GM12878 (cell line): ENCODE data around the gene PPIP5K2. TPM values are rescaled to one million over a fixed set of nuclear protein-coding genes. Genes with fewer than 3 reads are reported as not detected.

Source experiments
- ATAC-seq: fragments of 200-7000 bp; cut with Tn5 transposase; 3 replicates; pipeline ENCODE4 v1.9.1; 2020; ENCODE audit warnings: mild to moderate bottlenecking, moderate library complexity
- BruUV-seq: library from RNA; stranded (reverse); fragments of 400-500 nt; replicated peaks from 2 replicates; lab custom pipeline; 2021; lab: Mats Ljungman, UMichigan
- CTCF ChIA-PET: fragments of 300-600 bp; sonication (Branson Sonifier 250); formaldehyde crosslinking; extraction: SDS; loops from one replicate; lab custom pipeline; 2021; ENCODE audit warnings: inconsistent platforms; lab: Yijun Ruan, JAX
- POLR2A ChIA-PET: fragments of 350-600 bp; formaldehyde crosslinking; extraction: SDS; loops from one replicate; lab custom pipeline; 2021; ENCODE audit warnings: inconsistent platforms; lab: Charles Lee
- RAD21 ChIA-PET: fragments of 300-600 bp; sonication (Branson Sonifier 250); formaldehyde crosslinking; loops from one replicate; lab custom pipeline; 2023; ENCODE audit warnings: antibody characterized with exemption; ENCODE audit not compliant: unreplicated experiment; lab: Charles Lee
- SMC1A ChIA-PET: fragments of 300-600 bp; sonication (Branson Sonifier 250); formaldehyde crosslinking; loops from one replicate; lab custom pipeline; 2023; ENCODE audit not compliant: unreplicated experiment, uncharacterized antibody; lab: Charles Lee
- DNase-seq: peaks from one replicate; pipeline ENCODE4 v3.0.0-alpha.2; 2011; ENCODE audit warnings: low read depth, low spot score
- FAIRE-seq: peaks from 3 replicates; lab custom pipeline; 2011; peaks lifted over from hg19 to GRCh38; lab: Jason Lieb, UNC
- H2AFZ ChIP-seq: 2 replicates; pipeline ENCODE4 v1.6.0; 2011; ENCODE audit warnings: low read depth, low read length, control low read depth; ENCODE audit not compliant: control insufficient read depth
- H3K27ac ChIP-seq: 2 replicates; pipeline ENCODE4 v1.5.1; 2011; ENCODE audit warnings: control low read depth; ENCODE audit not compliant: control insufficient read depth, insufficient read depth
- H3K27me3 ChIP-seq, 2 experiments: replicated peaks in 1 of 2; 2 replicates each; pipeline versions ENCODE4 v1.6.0 to v1.6.1; 2011; ENCODE audit warnings: low read length in 1 of 2; ENCODE audit not compliant: control insufficient read depth in 2 of 2, insufficient read depth in 2 of 2
- H3K36me3 ChIP-seq, 2 experiments: 2 replicates each; pipeline ENCODE4 v1.5.1; 2011; ENCODE audit warnings: low read length in 1 of 2; ENCODE audit not compliant: control insufficient read depth in 2 of 2, insufficient read depth in 2 of 2
- H3K4me1 ChIP-seq: 2 replicates; pipeline ENCODE4 v1.6.1; 2011; ENCODE audit warnings: mild to moderate bottlenecking, low read length, moderate library complexity, mixed read lengths; ENCODE audit not compliant: control insufficient read depth, insufficient read depth
- H3K4me2 ChIP-seq: 2 replicates; pipeline ENCODE4 v1.6.0; 2011; ENCODE audit warnings: control low read depth; ENCODE audit not compliant: control insufficient read depth, insufficient read depth
- H3K4me3 ChIP-seq: fragments of 200-600 bp; sonication (generic); 2 replicates; pipeline ENCODE4 v1.5.1; 2016
- H3K79me2 ChIP-seq: 2 replicates; pipeline ENCODE4 v1.6.0; 2011; ENCODE audit warnings: low read length; ENCODE audit not compliant: control insufficient read depth, insufficient read depth
- H3K9ac ChIP-seq: 2 replicates; pipeline ENCODE4 v1.8.0; 2011; ENCODE audit warnings: low read length, control low read depth, mixed read lengths; ENCODE audit not compliant: control insufficient read depth, insufficient read depth
- H3K9me3 ChIP-seq: replicated peaks from 3 replicates; pipeline ENCODE4 v1.5.1; 2011; ENCODE audit warnings: mild to moderate bottlenecking, low read length; ENCODE audit not compliant: control insufficient read depth, insufficient read depth
- H4K20me1 ChIP-seq: 2 replicates; pipeline ENCODE4 v1.6.0; 2011; ENCODE audit not compliant: control insufficient read depth, insufficient read depth
- CBX3 ChIP-seq: fragments of 200-600 bp; sonication (generic); IDR thresholded peaks from 2 replicates; pipeline ENCODE4 v1.6.1; 2016; ENCODE audit warnings: low read depth, borderline replicate concordance
- EP300 ChIP-seq, 2 experiments: fragments of 150-350 bp in 1 of 2; IDR thresholded peaks; 2 replicates each; pipeline ENCODE4 v1.6.1; 2011 to 2012; ENCODE audit warnings: low read depth in 2 of 2, low read length in 2 of 2, borderline replicate concordance in 1 of 2, improper control_type of control experiment in 1 of 2, inconsistent platforms in 1 of 2; ENCODE audit not compliant: control insufficient read depth in 1 of 2
- NFYB ChIP-seq: IDR thresholded peaks from 2 replicates; pipeline ENCODE4 v1.6.1; 2011; ENCODE audit warnings: low read depth, mild to moderate bottlenecking, low read length, improper control_type of control experiment, moderate library complexity; ENCODE audit not compliant: insufficient read depth
- POLR2AphosphoS2 ChIP-seq: IDR thresholded peaks from 2 replicates; pipeline ENCODE4 v1.6.1; 2011; ENCODE audit warnings: low read depth, mild to moderate bottlenecking, low read length, improper control_type of control experiment, moderate library complexity
- RBBP5 ChIP-seq: fragments of 200-600 bp; sonication (generic); conservative IDR thresholded peaks from 2 replicates; pipeline ENCODE4 v1.6.1; 2016
- RELA ChIP-seq: fragments of 450-650 bp; IDR thresholded peaks from 2 replicates; pipeline ENCODE4 v1.8.0; 2014; ENCODE audit warnings: borderline replicate concordance; ENCODE audit not compliant: partially characterized antibody
- RUNX3 ChIP-seq: IDR thresholded peaks from 2 replicates; pipeline ENCODE4 v1.6.1; 2012; ENCODE audit warnings: low read length, inconsistent platforms
- SUPT20H ChIP-seq: IDR thresholded peaks from 2 replicates; pipeline ENCODE4 v1.6.1; 2011; ENCODE audit warnings: low read depth, mild to moderate bottlenecking, low read length, moderate library complexity, borderline replicate concordance; ENCODE audit not compliant: control insufficient read depth
- TCF12 ChIP-seq: IDR thresholded peaks from 2 replicates; pipeline ENCODE4 v1.6.1; 2011; ENCODE audit warnings: low read depth, mild to moderate bottlenecking, low read length
- in situ Hi-C: fragments of 300-500 bp; cut with MboI; formaldehyde crosslinking; loops from 9 replicates; pipeline ENCODE4 v1.14.3; 2018; ENCODE audit warnings: mixed read lengths
- intact Hi-C: fragments of 100-400 bp; cut with micrococcal nuclease; formaldehyde crosslinking; loops from one replicate; pipeline ENCODE4 v1.14.2; 2022; ENCODE audit not compliant: unreplicated experiment
- polyA plus RNA-seq, 11 experiments: library from polyadenylated mRNA; depleted of rRNA in 4 of 11; unstranded in 6 of 11; stranded (reverse) in 5 of 11; fragments of >200 nt; fragmentation: Nextera tagmentation in 4 of 11; fragmentation: Illumina TruSeq in 1 of 11; extraction: Ambion mirVana in 4 of 11; extraction: Trizol in 1 of 11; gene quantifications; 1 replicate in 1 of 11; 2 replicates in 10 of 11; pipeline versions ENCODE4 v1.2.1 to v1.2.3, GENCODE V29; 2011 to 2016; ENCODE audit warnings: inconsistent platforms in 2 of 11, missing spikeins in 2 of 11, low read depth in 1 of 11
- total RNA-seq, 4 experiments: library from RNA; depleted of rRNA in 3 of 4; stranded (reverse); fragments of >200 nt in 3 of 4; fragmentation: Illumina TruSeq in 1 of 4; extraction: Trizol in 1 of 4; gene quantifications; 2 replicates each; pipeline versions ENCODE4 v1.2.1 to v1.2.3, GENCODE V29; 2013 to 2021
- TF ChIP-seq, protein P1 (sequence below): IDR thresholded peaks from 2 replicates; pipeline ENCODE4 v1.6.1; 2012; ENCODE audit warnings: low read depth, low read length, improper control_type of control experiment
- TF ChIP-seq, protein P2 (sequence below): IDR thresholded peaks from 2 replicates; pipeline ENCODE4 v1.6.1; 2012; ENCODE audit warnings: improper control_type of control experiment, low read depth, low read length; ENCODE audit not compliant: insufficient replicate concordance
- TF ChIP-seq, protein P3 (sequence below): IDR thresholded peaks from 2 replicates; pipeline ENCODE4 v1.6.1; 2012; ENCODE audit warnings: low read depth, low read length, improper control_type of control experiment
- TF ChIP-seq, protein P4 (sequence below): fragments of 450-650 bp; IDR thresholded peaks from 2 replicates; pipeline ENCODE4 v1.6.1; 2016; ENCODE audit warnings: mild to moderate bottlenecking

The PPIP5K2 gene
- total and polyA plus RNA-seq, 10 of the 15 experiments (the other 5 are each of a cell fraction or from before 2014, with no cell fraction given), result 27.7 to 87.3 (median 58.6) TPM

DNA sequence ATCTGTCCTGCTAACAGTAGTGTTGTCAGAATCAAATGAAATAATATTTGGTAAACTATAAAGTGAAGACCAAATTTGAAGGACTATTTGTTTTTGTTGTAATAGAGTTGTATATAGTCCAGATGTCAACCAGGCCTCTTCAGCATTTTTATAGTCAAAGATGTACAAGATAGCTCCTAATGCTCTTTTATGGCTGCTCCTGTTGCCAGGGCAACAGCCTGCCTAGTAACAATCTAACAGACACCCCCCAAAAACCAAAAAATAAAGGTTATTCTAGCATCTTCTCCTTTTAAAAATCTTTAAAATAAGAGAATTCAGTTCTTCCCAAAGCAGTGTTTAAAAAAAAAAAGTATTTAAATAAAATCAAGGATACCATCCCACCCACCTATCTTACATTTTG lies 89.0 kb downstream of the PPIP5K2 start:
- Histone ChIP-seq H3K36me3 (no peaks in the 10 kb centered on the region; a peak in 1 of 4 replicates), H3K4me3 (no peak overlapping the region), H3K4me2 (no peak overlapping the region), H3K9me3 (no peaks in the 10 kb centered on the region), H3K79me2 (no peaks in the 10 kb centered on the region), H3K4me1 (no peaks in the 10 kb centered on the region), H3K27ac (no peak overlapping the region), H3K9ac (no peak overlapping the region), H2AFZ (no peak overlapping the region), H3K27me3 (no peaks in the 10 kb centered on the region), H4K20me1 (no peaks in the 10 kb centered on the region)
- CTCF ChIA-PET, result interaction anchor here (0.9 to 1.9 kb wide), 2 partner anchors 16 to 428 kb away, joined by 3 to 8 read pairs; no protein-coding TSS in a partner anchor
- in situ Hi-C loops (no loop called here), intact Hi-C loops (no loop called here)
- POLR2A ChIA-PET, result interaction anchor here (1.2 kb wide), 1 partner anchor 89 kb away, joined by 4 read pairs; the partner anchor contains the start of gene GIN1
- ATAC-seq (no peak), DNase-seq (no peak), FAIRE-seq (no peak)
- RAD21 ChIA-PET, result interaction anchor here (0.8 to 1.4 kb wide), 2 partner anchors 14 to 70 kb away, joined by 3 to 4 read pairs; no protein-coding TSS in a partner anchor
- BruUV-seq, result no TSS peak
- SMC1A ChIA-PET, result no interaction called here
- no peak for TF ChIP-seq SUPT20H
- TF ChIP-seq, protein P1, sequence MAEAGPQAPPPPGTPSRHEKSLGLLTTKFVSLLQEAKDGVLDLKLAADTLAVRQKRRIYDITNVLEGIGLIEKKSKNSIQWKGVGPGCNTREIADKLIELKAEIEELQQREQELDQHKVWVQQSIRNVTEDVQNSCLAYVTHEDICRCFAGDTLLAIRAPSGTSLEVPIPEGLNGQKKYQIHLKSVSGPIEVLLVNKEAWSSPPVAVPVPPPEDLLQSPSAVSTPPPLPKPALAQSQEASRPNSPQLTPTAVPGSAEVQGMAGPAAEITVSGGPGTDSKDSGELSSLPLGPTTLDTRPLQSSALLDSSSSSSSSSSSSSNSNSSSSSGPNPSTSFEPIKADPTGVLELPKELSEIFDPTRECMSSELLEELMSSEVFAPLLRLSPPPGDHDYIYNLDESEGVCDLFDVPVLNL, result no peak
- no peak for TF ChIP-seq RELA
- TF ChIP-seq, protein P2, sequence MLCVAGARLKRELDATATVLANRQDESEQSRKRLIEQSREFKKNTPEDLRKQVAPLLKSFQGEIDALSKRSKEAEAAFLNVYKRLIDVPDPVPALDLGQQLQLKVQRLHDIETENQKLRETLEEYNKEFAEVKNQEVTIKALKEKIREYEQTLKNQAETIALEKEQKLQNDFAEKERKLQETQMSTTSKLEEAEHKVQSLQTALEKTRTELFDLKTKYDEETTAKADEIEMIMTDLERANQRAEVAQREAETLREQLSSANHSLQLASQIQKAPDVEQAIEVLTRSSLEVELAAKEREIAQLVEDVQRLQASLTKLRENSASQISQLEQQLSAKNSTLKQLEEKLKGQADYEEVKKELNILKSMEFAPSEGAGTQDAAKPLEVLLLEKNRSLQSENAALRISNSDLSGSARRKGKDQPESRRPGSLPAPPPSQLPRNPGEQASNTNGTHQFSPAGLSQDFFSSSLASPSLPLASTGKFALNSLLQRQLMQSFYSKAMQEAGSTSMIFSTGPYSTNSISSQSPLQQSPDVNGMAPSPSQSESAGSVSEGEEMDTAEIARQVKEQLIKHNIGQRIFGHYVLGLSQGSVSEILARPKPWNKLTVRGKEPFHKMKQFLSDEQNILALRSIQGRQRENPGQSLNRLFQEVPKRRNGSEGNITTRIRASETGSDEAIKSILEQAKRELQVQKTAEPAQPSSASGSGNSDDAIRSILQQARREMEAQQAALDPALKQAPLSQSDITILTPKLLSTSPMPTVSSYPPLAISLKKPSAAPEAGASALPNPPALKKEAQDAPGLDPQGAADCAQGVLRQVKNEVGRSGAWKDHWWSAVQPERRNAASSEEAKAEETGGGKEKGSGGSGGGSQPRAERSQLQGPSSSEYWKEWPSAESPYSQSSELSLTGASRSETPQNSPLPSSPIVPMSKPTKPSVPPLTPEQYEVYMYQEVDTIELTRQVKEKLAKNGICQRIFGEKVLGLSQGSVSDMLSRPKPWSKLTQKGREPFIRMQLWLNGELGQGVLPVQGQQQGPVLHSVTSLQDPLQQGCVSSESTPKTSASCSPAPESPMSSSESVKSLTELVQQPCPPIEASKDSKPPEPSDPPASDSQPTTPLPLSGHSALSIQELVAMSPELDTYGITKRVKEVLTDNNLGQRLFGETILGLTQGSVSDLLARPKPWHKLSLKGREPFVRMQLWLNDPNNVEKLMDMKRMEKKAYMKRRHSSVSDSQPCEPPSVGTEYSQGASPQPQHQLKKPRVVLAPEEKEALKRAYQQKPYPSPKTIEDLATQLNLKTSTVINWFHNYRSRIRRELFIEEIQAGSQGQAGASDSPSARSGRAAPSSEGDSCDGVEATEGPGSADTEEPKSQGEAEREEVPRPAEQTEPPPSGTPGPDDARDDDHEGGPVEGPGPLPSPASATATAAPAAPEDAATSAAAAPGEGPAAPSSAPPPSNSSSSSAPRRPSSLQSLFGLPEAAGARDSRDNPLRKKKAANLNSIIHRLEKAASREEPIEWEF, result no peak
- no peak for TF ChIP-seq POLR2AphosphoS2
- TF ChIP-seq TCF12, result no peak
- no peak for TF ChIP-seq NFYB
- TF ChIP-seq CBX3, result no peak
- TF ChIP-seq, protein P3, sequence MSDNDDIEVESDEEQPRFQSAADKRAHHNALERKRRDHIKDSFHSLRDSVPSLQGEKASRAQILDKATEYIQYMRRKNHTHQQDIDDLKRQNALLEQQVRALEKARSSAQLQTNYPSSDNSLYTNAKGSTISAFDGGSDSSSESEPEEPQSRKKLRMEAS, result no peak
- TF ChIP-seq, protein P4, sequence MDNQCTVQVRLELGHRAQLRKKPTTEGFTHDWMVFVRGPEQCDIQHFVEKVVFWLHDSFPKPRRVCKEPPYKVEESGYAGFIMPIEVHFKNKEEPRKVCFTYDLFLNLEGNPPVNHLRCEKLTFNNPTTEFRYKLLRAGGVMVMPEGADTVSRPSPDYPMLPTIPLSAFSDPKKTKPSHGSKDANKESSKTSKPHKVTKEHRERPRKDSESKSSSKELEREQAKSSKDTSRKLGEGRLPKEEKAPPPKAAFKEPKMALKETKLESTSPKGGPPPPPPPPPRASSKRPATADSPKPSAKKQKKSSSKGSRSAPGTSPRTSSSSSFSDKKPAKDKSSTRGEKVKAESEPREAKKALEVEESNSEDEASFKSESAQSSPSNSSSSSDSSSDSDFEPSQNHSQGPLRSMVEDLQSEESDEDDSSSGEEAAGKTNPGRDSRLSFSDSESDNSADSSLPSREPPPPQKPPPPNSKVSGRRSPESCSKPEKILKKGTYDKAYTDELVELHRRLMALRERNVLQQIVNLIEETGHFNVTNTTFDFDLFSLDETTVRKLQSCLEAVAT, result no peak
- no peak for TF ChIP-seq RUNX3
- no peak for TF ChIP-seq RBBP5
- no peak for TF ChIP-seq EP300 (IDR thresholded peaks at IDR 0.05; ENCODE audit: borderline replicate concordance in 1 of 2, control insufficient read depth in 1 of 2, low read depth in 2 of 2, low read length in 2 of 2)
